HG03159 (cell line): ENCODE results near the gene AGPAT4.
"Not testable (repeated sequence)": the region's sequence is repeated elsewhere in the genome, so short reads cannot be mapped to it uniquely, and the experiment has no call there.

Experiments
- ATAC-seq: cut with Tn5 transposase; IDR thresholded peaks from one replicate; pipeline ENCODE4 v1.9.1; 2021; ENCODE audit warnings: mild to moderate bottlenecking, moderate library complexity; ENCODE audit not compliant: unreplicated experiment

The AGPAT4 gene

GRCh38 chr6:161228921-161229591, 44.8 kb downstream of the AGPAT4 start:
- no peak for ATAC-seq

- ATAC-seq = no peak
Observed at GRCh38 chr6:161228096-161228495, 45.8 kb downstream of the AGPAT4 start.

GRCh38 chr6:161227004-161227960, 46.6 kb downstream of the AGPAT4 start:
- ATAC-seq = no peak

GRCh38 chr6:161226009-161226964, 47.6 kb downstream of the AGPAT4 start:
- no peak for ATAC-seq

GRCh38 chr6:161225681-161226008, 48.2 kb downstream of the AGPAT4 start:
- ATAC-seq = no peak

- not testable (repeated sequence) for ATAC-seq
Observed at GRCh38 chr6:161224951-161225680, 48.7 kb downstream of the AGPAT4 start.

GRCh38 chr6:161223646-161224045, 50.2 kb downstream of the AGPAT4 start:
- ATAC-seq = no peak

GRCh38 chr6:161222706-161223234, 51.1 kb downstream of the AGPAT4 start:
- no peak for ATAC-seq

- no peak for ATAC-seq
Observed at GRCh38 chr6:161220346-161220745, 53.5 kb downstream of the AGPAT4 start.

GRCh38 chr6:161219680-161220079, 54.2 kb downstream of the AGPAT4 start:
- ATAC-seq = no peak

- ATAC-seq = no peak
Observed at GRCh38 chr6:161218222-161218621, 55.6 kb downstream of the AGPAT4 start.

- ATAC-seq = no peak
Observed at GRCh38 chr6:161217628-161218027, 56.2 kb downstream of the AGPAT4 start.

- ATAC-seq = no peak
Observed at GRCh38 chr6:161216616-161217205, 57.1 kb downstream of the AGPAT4 start.

GRCh38 chr6:161215876-161216615, 57.8 kb downstream of the AGPAT4 start:
- no peak for ATAC-seq

GRCh38 chr6:161215193-161215592, 58.7 kb downstream of the AGPAT4 start:
- no peak for ATAC-seq

- ATAC-seq = no peak
Observed at GRCh38 chr6:161214722-161215121, 59.1 kb downstream of the AGPAT4 start.

GRCh38 chr6:161212902-161213301, 61.0 kb downstream of the AGPAT4 start:
- no peak for ATAC-seq

GRCh38 chr6:161211380-161212035, 62.4 kb downstream of the AGPAT4 start:
- ATAC-seq = no peak

GRCh38 chr6:161210857-161211256, 63.0 kb downstream of the AGPAT4 start:
- ATAC-seq = no peak
